Neural cell (in vitro differentiated cells): ENCODE data around the gene DIMT1. TPM values are rescaled to one million over a fixed set of nuclear protein-coding genes. Genes with fewer than 3 reads are reported as not detected.

Experiments
- H2AFZ ChIP-seq: fragments of 200-600, 300-800 bp; sonication (generic), shearing (Covaris generic); 2 replicates; pipeline ENCODE4 v1.6.0; 2014; ENCODE audit warnings: low read depth, mild to moderate bottlenecking, antibody characterized with exemption, low read length, moderate library complexity
- H3F3A ChIP-seq: fragments of 200-600 bp; shearing (Covaris generic); 2 replicates; pipeline ENCODE4 v1.6.1; 2016; ENCODE audit warnings: mild to moderate bottlenecking, moderate library complexity, mixed read lengths, antibody characterized with exemption, low read length; ENCODE audit not compliant: insufficient read depth, poor library complexity, severe bottlenecking
- H3K27ac ChIP-seq: fragments of 200-600, 300-800 bp; sonication (generic), shearing (Covaris generic); 2 replicates; pipeline ENCODE4 v1.5.1; 2014; ENCODE audit warnings: mild to moderate bottlenecking, low read length, moderate library complexity
- H3K27me3 ChIP-seq: fragments of 300-800, 200-600 bp; sonication (generic), shearing (Covaris generic); 2 replicates; pipeline ENCODE4 v1.6.0; 2014; ENCODE audit warnings: mild to moderate bottlenecking, low read depth, low read length, moderate library complexity; ENCODE audit not compliant: insufficient read depth
- H3K36me3 ChIP-seq: fragments of 300-800, 200-600 bp; sonication (generic), shearing (Covaris generic); 2 replicates; pipeline ENCODE4 v1.5.1; 2014; ENCODE audit warnings: mild to moderate bottlenecking, antibody characterized with exemption, low read length, moderate library complexity; ENCODE audit not compliant: insufficient read depth
- H3K4me2 ChIP-seq: fragments of 300-800, 200-600 bp; sonication (generic), shearing (Covaris generic); 2 replicates; pipeline ENCODE4 v1.6.0; 2014; ENCODE audit warnings: mild to moderate bottlenecking, low read length
- H3K4me3 ChIP-seq: fragments of 300-800, 200-600 bp; sonication (generic), shearing (Covaris generic); 2 replicates; pipeline ENCODE4 v1.5.1; 2014; ENCODE audit warnings: mild to moderate bottlenecking, low read length, moderate library complexity
- H3K79me2 ChIP-seq: fragments of 200-600 bp; shearing (Covaris generic); replicated peaks from 2 replicates; pipeline ENCODE4 v1.6.0; 2014; ENCODE audit warnings: mild to moderate bottlenecking, low read length, moderate library complexity; ENCODE audit not compliant: insufficient read depth
- H3K9ac ChIP-seq: fragments of 300-800, 200-600 bp; sonication (generic), shearing (Covaris generic); 2 replicates; pipeline ENCODE4 v1.6.1; 2016; ENCODE audit warnings: mild to moderate bottlenecking, low read length, mixed read lengths
- H3K9me2 ChIP-seq: fragments of 200-600 bp; shearing (Covaris generic); 2 replicates; pipeline ENCODE4 v1.6.1; 2016; ENCODE audit warnings: mild to moderate bottlenecking, low read length, mixed read lengths; ENCODE audit not compliant: insufficient read depth
- H3K9me3 ChIP-seq: fragments of 200-600, 300-800 bp; sonication (generic), shearing (Covaris generic); 2 replicates; pipeline ENCODE4 v1.6.1; 2016; ENCODE audit warnings: mild to moderate bottlenecking, mixed run types, low read length, moderate library complexity, mixed read lengths
- H4K20me1 ChIP-seq: fragments of 200-600 bp; shearing (Covaris generic); 2 replicates; pipeline ENCODE4 v1.6.1; 2016; ENCODE audit warnings: mild to moderate bottlenecking, mixed run types; ENCODE audit not compliant: insufficient read depth
- CTCF ChIP-seq: fragments of 450-650 bp; IDR thresholded peaks from 2 replicates; pipeline ENCODE4 v1.5.1; 2014; ENCODE audit warnings: antibody characterized with exemption, mild to moderate bottlenecking, moderate library complexity; ENCODE audit not compliant: poor library complexity, severe bottlenecking
- EP300 ChIP-seq: fragments of 450-650 bp; conservative IDR thresholded peaks from 2 replicates; pipeline ENCODE4 v1.6.1; 2014; ENCODE audit warnings: antibody characterized with exemption, mild to moderate bottlenecking, moderate library complexity; ENCODE audit not compliant: poor library complexity, severe bottlenecking
- EZH2 ChIP-seq: fragments of 200-600, 300-800 bp; shearing (Covaris generic), sonication (generic); IDR thresholded peaks from 2 replicates; pipeline ENCODE4 v1.6.1; 2014; ENCODE audit warnings: antibody characterized with exemption, low read length, borderline replicate concordance, mild to moderate bottlenecking; ENCODE audit not compliant: insufficient read depth, poor library complexity, severe bottlenecking
- MXI1 ChIP-seq: fragments of 450-650 bp; conservative IDR thresholded peaks from 2 replicates; pipeline ENCODE4 v1.6.1; 2014; ENCODE audit warnings: antibody characterized with exemption, mild to moderate bottlenecking; ENCODE audit not compliant: poor library complexity, severe bottlenecking
- POLR2AphosphoS5 ChIP-seq: IDR thresholded peaks from 2 replicates; pipeline ENCODE4 v1.6.1; 2012
- RAD21 ChIP-seq: fragments of 450-650 bp; conservative IDR thresholded peaks from 2 replicates; pipeline ENCODE4 v1.6.1; 2014; ENCODE audit warnings: antibody characterized with exemption, mild to moderate bottlenecking, moderate library complexity
- REST ChIP-seq: IDR thresholded peaks from 2 replicates; pipeline ENCODE4 v1.6.1; 2012; ENCODE audit warnings: borderline replicate concordance
- SMC3 ChIP-seq: fragments of 450-650 bp; conservative IDR thresholded peaks from 2 replicates; pipeline ENCODE4 v1.6.1; 2014; ENCODE audit warnings: antibody characterized with exemption, mild to moderate bottlenecking, moderate library complexity; ENCODE audit not compliant: poor library complexity
- TAF1 ChIP-seq: IDR thresholded peaks from 2 replicates; pipeline ENCODE4 v1.6.1; 2012; ENCODE audit warnings: low read depth
- polyA plus RNA-seq: library from polyadenylated mRNA; depleted of rRNA; stranded (reverse); fragments of >200 nt; gene quantifications from 2 replicates; pipeline ENCODE4 v1.2.3, GENCODE V29; 2014

The DIMT1 gene
- polyA plus RNA-seq, 1 donor from 2014 or later = 15.2 TPM

GRCh38 chr5:62448528-62448927 lies 44.8 kb upstream of the DIMT1 start:
- H3K79me2 ChIP-seq = no peaks in the 10 kb centered on the region
- no peak overlapping the region for H3K4me3 ChIP-seq
- H2AFZ ChIP-seq = no peak overlapping the region
- H3K36me3 ChIP-seq = no peaks in the 10 kb centered on the region
- no peak overlapping the region for H3K27ac ChIP-seq
- TF ChIP-seq TAF1 = no peak
- no peak for TF ChIP-seq REST
- no peak for TF ChIP-seq EZH2
- TF ChIP-seq MXI1 = no peak
- no peak for TF ChIP-seq SMC3
- TF ChIP-seq RAD21 = no peak
- TF ChIP-seq EP300 = no peak
- TF ChIP-seq POLR2AphosphoS5 = no peak
- H4K20me1 ChIP-seq = no peaks in the 10 kb centered on the region
- no peaks in the 10 kb centered on the region for H3K27me3 ChIP-seq
- H3K9ac ChIP-seq = no peak overlapping the region
- H3F3A ChIP-seq = no peaks in the 10 kb centered on the region
- H3K4me2 ChIP-seq = no peak overlapping the region
- no peaks in the 10 kb centered on the region for H3K9me2 ChIP-seq
- H3K9me3 ChIP-seq = no peaks in the 10 kb centered on the region

- TF ChIP-seq EZH2 (no peak), SMC3 (no peak), MXI1 (no peak), TAF1 (no peak), RAD21 (no peak), CTCF (no peak), EP300 (no peak), REST (no peak)
- Histone ChIP-seq H3K36me3 (no peaks in the 10 kb centered on the region), H2AFZ (no peak overlapping the region), H3K79me2 (peaks cover 4% of the 10 kb centered on the region), H3K4me2 (no peak overlapping the region), H3K27me3 (no peaks in the 10 kb centered on the region), H3F3A (no peaks in the 10 kb centered on the region), H3K27ac (no peak overlapping the region), H3K9ac (no peak overlapping the region), H3K9me3 (no peaks in the 10 kb centered on the region), H3K9me2 (no peaks in the 10 kb centered on the region), H3K4me3 (no peak overlapping the region), H4K20me1 (no peaks in the 10 kb centered on the region)
These were observed 28.9 kb upstream of the DIMT1 start for GRCh38 chr5:62432621-62433064.
